PC-3 (cell line): ENCODE data around the gene NT5DC1. TPM values are rescaled to one million over a fixed set of nuclear protein-coding genes. Genes with fewer than 3 reads are reported as not detected.

Source experiments
- ATAC-seq: fragments of 200-7000 bp; cut with Tn5 transposase; 2 replicates; pipeline ENCODE4 v1.9.1; 2020; ENCODE audit warnings: mild to moderate bottlenecking, moderate library complexity
- BruUV-seq: library from RNA; stranded (reverse); fragments of 400-500 nt; replicated peaks from 2 replicates; lab custom pipeline; 2021; lab: Mats Ljungman, UMichigan
- CTCF ChIA-PET: fragments of 300-600 bp; sonication (Branson Sonifier 250); formaldehyde crosslinking; loops from one replicate; lab custom pipeline; 2022; ENCODE audit warnings: antibody characterized with exemption; lab: Charles Lee
- POLR2A ChIA-PET: fragments of 300-600 bp; sonication (Branson Sonifier 250); formaldehyde crosslinking; loops from one replicate; lab custom pipeline; 2022; ENCODE audit warnings: antibody characterized with exemption; ENCODE audit not compliant: unreplicated experiment; lab: Charles Lee
- DNase-seq: peaks from one replicate; pipeline ENCODE4 v3.0.0-alpha.2; 2015
- H2AFZ ChIP-seq: fragments of 300-600 bp; sonication (generic); 2 replicates; pipeline ENCODE4 v1.6.0; 2016; ENCODE audit warnings: antibody characterized with exemption, low read length
- H3F3A ChIP-seq: fragments of 300-600 bp; sonication (generic); one replicate; pipeline ENCODE4 v1.6.0; 2017; ENCODE audit warnings: antibody characterized with exemption, low read length, control low read depth, mild to moderate bottlenecking; ENCODE audit not compliant: unreplicated experiment
- H3K27ac ChIP-seq: fragments of 300-600 bp; sonication (generic); 2 replicates; pipeline ENCODE4 v1.5.1; 2016; ENCODE audit warnings: mild to moderate bottlenecking, low read length
- H3K27me3 ChIP-seq: fragments of 300-600 bp; sonication (generic); 2 replicates; pipeline ENCODE4 v1.6.1; 2016; ENCODE audit warnings: low read length, mixed read lengths
- H3K36me3 ChIP-seq: fragments of 300-600 bp; sonication (generic); 2 replicates; pipeline ENCODE4 v1.6.1; 2016; ENCODE audit warnings: low read depth, mixed run types, low read length, mixed read lengths
- H3K4me1 ChIP-seq: fragments of 300-600 bp; sonication (generic); 2 replicates; pipeline ENCODE4 v1.5.1; 2016; ENCODE audit warnings: low read length; ENCODE audit not compliant: insufficient read depth
- H3K4me2 ChIP-seq: fragments of 300-600 bp; sonication (generic); 2 replicates; pipeline ENCODE4 v1.6.0; 2016; ENCODE audit warnings: low read length
- H3K4me3 ChIP-seq: fragments of 300-600 bp; sonication (generic); 2 replicates; pipeline ENCODE4 v1.5.1; 2016; ENCODE audit warnings: mild to moderate bottlenecking, low read length, mixed read lengths
- H3K79me2 ChIP-seq: fragments of 300-600 bp; sonication (generic); 2 replicates; pipeline ENCODE4 v1.6.1; 2017; ENCODE audit warnings: low read length, mixed read lengths
- H3K9ac ChIP-seq: fragments of 300-600 bp; sonication (generic); 2 replicates; pipeline ENCODE4 v1.6.0; 2016; ENCODE audit warnings: mild to moderate bottlenecking, low read length
- H3K9me2 ChIP-seq: fragments of 300-600 bp; sonication (generic); replicated peaks from 2 replicates; pipeline ENCODE4 v1.6.1; 2016; ENCODE audit warnings: mixed run types, low read length, mixed read lengths
- H3K9me3 ChIP-seq: fragments of 300-600 bp; sonication (generic); 2 replicates; pipeline ENCODE4 v1.6.1; 2016; ENCODE audit warnings: low read length, mixed read lengths
- H4K20me1 ChIP-seq: fragments of 300-600 bp; sonication (generic); 2 replicates; pipeline ENCODE4 v1.6.1; 2016; ENCODE audit warnings: low read length, mixed read lengths
- CTCF ChIP-seq: fragments of 300-600 bp; sonication (generic); conservative IDR thresholded peaks from 2 replicates; pipeline ENCODE4 v1.5.1; 2017; ENCODE audit warnings: antibody characterized with exemption, low read depth, mild to moderate bottlenecking, low read length
- EZH2 ChIP-seq: fragments of 300-600 bp; sonication (generic); IDR thresholded peaks from one replicate; pipeline ENCODE4 v1.6.1; 2017; ENCODE audit warnings: antibody characterized with exemption, mild to moderate bottlenecking, low read length; ENCODE audit not compliant: unreplicated experiment
- EZH2phosphoT487 ChIP-seq: fragments of 300-600 bp; sonication (generic); IDR thresholded peaks from 2 replicates; pipeline ENCODE4 v1.6.1; 2018; ENCODE audit warnings: mild to moderate bottlenecking, antibody characterized with exemption, low read length, borderline replicate concordance
- intact Hi-C: fragments of 100-400 bp; cut with micrococcal nuclease; formaldehyde crosslinking; loops from 2 replicates; pipeline ENCODE4 v1.9.0; 2023
- total RNA-seq: library from RNA; depleted of rRNA; stranded (reverse); fragments of >200 nt; gene quantifications from 2 replicates; pipeline ENCODE4 v1.2.3, GENCODE V29; 2014

NT5DC1 gene
- total RNA-seq, 1 experiment from 2014 or later: 11.3 TPM

DNA sequence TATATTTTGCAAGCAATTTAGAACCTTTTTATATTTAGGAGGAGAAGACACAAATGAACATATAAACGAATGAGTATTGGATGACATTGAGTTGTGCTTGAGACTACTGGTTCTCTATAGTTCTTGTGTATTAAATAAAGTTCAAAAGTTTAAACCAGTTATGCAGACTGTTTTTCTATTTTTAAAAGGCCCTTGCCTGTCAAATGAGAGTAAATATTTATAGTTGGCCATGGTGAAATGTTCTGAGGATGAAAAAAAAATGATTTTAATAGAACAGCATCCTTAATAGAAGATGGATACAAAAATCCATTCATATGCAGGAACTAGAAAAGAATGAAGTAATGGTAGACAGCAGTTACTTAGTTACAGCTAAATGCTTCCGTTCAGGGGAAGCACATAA, 88.8 kb downstream of the NT5DC1 start:
- Histone ChIP-seq H3K27ac (no peak overlapping the region), H3K9me2 (no peaks in the 10 kb centered on the region), H3K4me2 (no peak overlapping the region), H3K4me1 (no peaks in the 10 kb centered on the region), H3K9me3 (no peaks in the 10 kb centered on the region), H3F3A (no peaks in the 10 kb centered on the region), H2AFZ (no peak overlapping the region), H3K36me3 (no peaks in the 10 kb centered on the region), H4K20me1 (no peaks in the 10 kb centered on the region), H3K4me3 (no peak overlapping the region), H3K79me2 (no peaks in the 10 kb centered on the region), H3K9ac (no peak overlapping the region), H3K27me3 (no peaks in the 10 kb centered on the region)
- DNase-seq (no peak), ATAC-seq (no peak)
- intact Hi-C loops: no loop called here
- CTCF ChIA-PET: no interaction called here
- no peak for TF ChIP-seq EZH2phosphoT487
- TF ChIP-seq CTCF: no peak
- TF ChIP-seq EZH2: no peak
- POLR2A ChIA-PET: no interaction called here
- no TSS peak for BruUV-seq

DNA sequence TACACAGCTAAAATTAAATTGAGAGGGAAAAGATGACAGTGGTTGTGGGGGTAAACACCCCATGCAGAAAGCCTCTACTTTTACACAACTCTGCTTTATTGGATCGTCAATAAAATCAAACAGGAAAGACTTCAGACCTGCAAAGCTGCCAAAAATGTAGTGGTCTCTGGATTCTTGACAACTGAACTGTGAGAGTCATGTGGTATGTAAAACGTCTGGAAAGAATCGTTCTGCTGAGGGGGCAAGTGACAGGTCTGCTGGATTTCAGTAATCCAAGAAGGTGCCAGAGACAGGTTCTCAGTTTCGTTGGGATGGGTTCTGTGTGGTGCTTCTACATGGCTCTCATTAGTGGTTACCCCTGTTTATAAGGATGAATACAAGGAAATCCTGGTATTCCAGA, 89.9 kb downstream of the NT5DC1 start:
- BruUV-seq: no TSS peak
- H3K79me2 ChIP-seq: no peaks in the 10 kb centered on the region
- no peaks in the 10 kb centered on the region for H3F3A ChIP-seq
- no peak overlapping the region for H3K9ac ChIP-seq
- H3K4me3 ChIP-seq: no peak overlapping the region
- H3K27ac ChIP-seq: no peak overlapping the region
- H3K4me1 ChIP-seq: no peaks in the 10 kb centered on the region
- no peaks in the 10 kb centered on the region for H4K20me1 ChIP-seq
- H2AFZ ChIP-seq: no peak overlapping the region
- no peaks in the 10 kb centered on the region for H3K9me3 ChIP-seq
- intact Hi-C loops: no loop called here
- POLR2A ChIA-PET: no interaction called here
- CTCF ChIA-PET: no interaction called here
- no peaks in the 10 kb centered on the region for H3K9me2 ChIP-seq
- ATAC-seq (no peak), DNase-seq (no peak)
- no peak overlapping the region for H3K4me2 ChIP-seq
- no peaks in the 10 kb centered on the region for H3K36me3 ChIP-seq
- H3K27me3 ChIP-seq: no peaks in the 10 kb centered on the region
- TF ChIP-seq EZH2phosphoT487 (no peak), EZH2 (no peak), CTCF (no peak)

DNA sequence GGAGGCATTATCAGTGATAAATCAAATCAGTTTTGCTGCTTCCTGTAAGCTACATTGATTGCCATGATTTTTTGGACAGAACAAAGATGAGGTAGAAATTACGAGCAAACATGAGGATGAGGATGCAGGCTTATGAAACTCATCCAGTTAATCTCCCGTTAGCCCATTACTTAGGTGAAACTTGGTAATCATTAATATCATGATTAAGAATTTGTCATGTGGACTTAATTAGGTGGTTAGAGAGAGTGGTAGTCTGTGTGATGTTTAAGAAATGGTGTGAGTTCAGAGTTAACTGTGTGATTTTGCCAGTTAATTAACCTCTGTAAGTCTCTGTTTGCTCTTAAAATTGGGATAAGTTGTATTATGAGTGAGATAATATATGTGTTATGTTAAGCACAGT, 91.2 kb downstream of the NT5DC1 start:
- POLR2A ChIA-PET: no interaction called here
- H4K20me1 ChIP-seq: no peaks in the 10 kb centered on the region
- DNase-seq (no peak), ATAC-seq (no peak)
- no peaks in the 10 kb centered on the region for H3K9me3 ChIP-seq
- no peak for TF ChIP-seq CTCF
- TF ChIP-seq EZH2phosphoT487: no peak
- TF ChIP-seq EZH2: no peak
- CTCF ChIA-PET: no interaction called here
- no peaks in the 10 kb centered on the region for H3K36me3 ChIP-seq
- H3F3A ChIP-seq: no peaks in the 10 kb centered on the region
- H3K79me2 ChIP-seq: no peaks in the 10 kb centered on the region
- BruUV-seq: no TSS peak
- no peak overlapping the region for H3K4me2 ChIP-seq
- no peaks in the 10 kb centered on the region for H3K9me2 ChIP-seq
- no peak overlapping the region for H2AFZ ChIP-seq
- intact Hi-C loops: no loop called here
- no peak overlapping the region for H3K27ac ChIP-seq
- no peaks in the 10 kb centered on the region for H3K27me3 ChIP-seq
- H3K4me3 ChIP-seq: no peak overlapping the region
- no peaks in the 10 kb centered on the region for H3K4me1 ChIP-seq
- H3K9ac ChIP-seq: no peak overlapping the region
